HepG2 (cell line): ENCODE results near the gene PLXND1. TPM values are rescaled to one million over a fixed set of nuclear protein-coding genes. Genes with fewer than 3 reads are reported as not detected.
A peak's percentile ranks its signal among the peaks of the same experiment; 100 is the strongest.

Experiments
- BHLHE40 ChIP-seq: IDR thresholded peaks from 2 replicates; pipeline ENCODE4 v1.6.1; 2011; ENCODE audit warnings: low read length, improper control_type of control experiment
- JDP2 ChIP-seq: sonication (generic); formaldehyde crosslinking; IDR thresholded peaks from 2 replicates; pipeline ENCODE4 v1.8.1; 2022; ENCODE audit warnings: missing genetic modification reagents, borderline replicate concordance
- KLF13 ChIP-seq: sonication (generic); formaldehyde crosslinking; IDR thresholded peaks from 2 replicates; pipeline ENCODE4 v1.4.0; 2020; ENCODE audit warnings: mild to moderate bottlenecking, missing genetic modification reagents
- NFYB ChIP-seq: sonication (generic); formaldehyde crosslinking; IDR thresholded peaks from 2 replicates; pipeline ENCODE4 v1.4.0; 2020; ENCODE audit warnings: missing genetic modification reagents
- NR1H2 ChIP-seq: sonication (generic); formaldehyde crosslinking; IDR thresholded peaks from 2 replicates; pipeline ENCODE4 v1.8.1; 2022; ENCODE audit warnings: low read depth, missing genetic modification reagents, borderline replicate concordance
- SMAD3 ChIP-seq: sonication (generic); formaldehyde crosslinking; IDR thresholded peaks from 2 replicates; pipeline ENCODE4 v1.4.0; 2020; ENCODE audit warnings: missing genetic modification reagents
- WIZ ChIP-seq: sonication (generic); formaldehyde crosslinking; IDR thresholded peaks from 2 replicates; pipeline ENCODE4 v1.5.1; 2020; ENCODE audit warnings: mild to moderate bottlenecking, missing genetic modification reagents
- ZMYM2 ChIP-seq: sonication (generic); formaldehyde crosslinking; IDR thresholded peaks from 2 replicates; pipeline ENCODE4 v1.8.0; 2022; ENCODE audit warnings: mild to moderate bottlenecking, missing genetic modification reagents
- ZNF121 ChIP-seq: sonication (generic); formaldehyde crosslinking; IDR thresholded peaks from 2 replicates; pipeline ENCODE4 v1.5.0; 2020; ENCODE audit warnings: mild to moderate bottlenecking, missing genetic modification reagents
- ZNF549 ChIP-seq: sonication (generic); formaldehyde crosslinking; IDR thresholded peaks from 2 replicates; pipeline ENCODE4 v1.5.0; 2020; ENCODE audit warnings: missing genetic modification reagents
- ZNF644 ChIP-seq: IDR thresholded peaks from 2 replicates; pipeline ENCODE4 v1.6.1; 2016; ENCODE audit warnings: low read depth
- ZNF777 ChIP-seq: sonication (generic); formaldehyde crosslinking; IDR thresholded peaks from 2 replicates; pipeline ENCODE4 v1.4.0; 2020; ENCODE audit warnings: missing genetic modification reagents
- ZNF883 ChIP-seq: sonication (generic); formaldehyde crosslinking; IDR thresholded peaks from 2 replicates; pipeline ENCODE4 v1.5.1; 2020; ENCODE audit warnings: mild to moderate bottlenecking, missing genetic modification reagents; ENCODE audit errors: not compliant biosample characterization
- polyA plus RNA-seq, 8 experiments: library from polyadenylated mRNA; depleted of rRNA in 3 of 8; stranded (reverse) in 7 of 8; unstranded in 1 of 8; fragments of >200 nt; fragmentation: Illumina TruSeq in 4 of 8; extraction: Trizol in 4 of 8; gene quantifications; 2 replicates each; pipeline versions ENCODE4 v1.2.1 to v1.2.3, GENCODE V29; 2011 to 2016; ENCODE audit warnings: low read depth in 4 of 8, missing spikeins in 1 of 8, mixed read lengths in 1 of 8; ENCODE audit not compliant: insufficient read depth in 1 of 8
- total RNA-seq, 5 experiments: library from RNA; depleted of rRNA; stranded (reverse); fragments of >200 nt; fragmentation: Illumina TruSeq; extraction: Trizol; gene quantifications; 2 replicates each; pipeline ENCODE4 v1.2.3, GENCODE V29; 2016; ENCODE audit warnings: low read depth in 1 of 5
- TF ChIP-seq, protein P1 (sequence below): sonication (generic); formaldehyde crosslinking; IDR thresholded peaks from 2 replicates; pipeline ENCODE4 v1.4.0; 2020; ENCODE audit warnings: missing genetic modification reagents; ENCODE audit errors: not compliant biosample characterization
- TF ChIP-seq, protein P2 (sequence below): sonication (generic); formaldehyde crosslinking; conservative IDR thresholded peaks from 2 replicates; pipeline ENCODE4 v1.4.0; 2020; ENCODE audit warnings: missing genetic modification reagents
- TF ChIP-seq, protein P3 (sequence below): IDR thresholded peaks from 2 replicates; pipeline ENCODE4 v1.6.1; 2016
- TF ChIP-seq, protein P4 (sequence below): sonication (generic); formaldehyde crosslinking; IDR thresholded peaks from one replicate; pipeline ENCODE4 v1.5.1; 2020; ENCODE audit warnings: mild to moderate bottlenecking, missing genetic modification reagents; ENCODE audit errors: not compliant biosample characterization

Gene PLXND1
- total and polyA plus RNA-seq, 2 of the 13 experiments (the other 11 are each of a cell fraction or from before 2014, with no cell fraction given), result 15.9 to 42.0 TPM

DNA sequence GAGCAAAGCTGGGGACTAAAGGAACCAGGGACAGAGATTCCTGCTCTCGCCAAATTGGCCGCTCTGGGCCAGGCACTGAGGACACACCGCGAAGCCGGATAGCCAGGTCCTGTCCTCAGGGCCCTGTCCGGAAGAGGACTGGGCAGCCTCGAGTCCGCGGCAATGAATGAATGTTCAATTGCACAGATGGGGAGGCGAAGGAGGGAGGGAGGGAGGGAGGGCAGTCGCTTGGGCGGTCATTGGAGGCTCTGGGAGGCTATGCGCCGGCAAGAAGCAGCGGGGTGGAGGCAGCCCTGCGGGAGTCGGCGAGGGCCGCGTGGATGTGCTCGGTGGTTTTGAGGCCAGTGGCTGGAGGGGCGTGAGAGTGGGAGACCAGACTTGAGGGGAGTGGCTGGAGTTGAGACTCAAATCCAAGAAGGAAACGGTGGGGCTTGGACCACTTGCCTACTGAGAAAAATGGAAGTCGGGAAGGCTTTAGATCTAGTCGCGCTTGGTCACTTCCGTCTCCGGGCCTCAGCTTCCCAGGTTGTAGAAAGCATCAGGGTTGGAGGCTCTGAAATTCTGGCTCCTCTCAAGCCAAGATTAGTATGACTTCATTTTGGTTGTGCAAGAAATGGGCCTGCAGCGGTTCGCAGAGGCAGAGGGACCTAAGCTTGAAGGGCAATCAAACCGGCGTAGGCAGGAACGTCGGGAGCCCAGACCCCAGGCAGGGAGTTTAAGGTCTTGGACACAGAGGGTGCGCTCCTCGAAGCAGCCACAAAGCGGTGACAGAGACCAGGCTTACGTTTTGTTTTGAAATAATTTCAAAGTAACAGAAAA is 21.1 kb upstream of the PLXND1 start (continued):
- TF ChIP-seq BHLHE40, result no peak
- no peak for TF ChIP-seq NFYB (CRISPR knock-in tag)
- no peak for TF ChIP-seq ZMYM2
- peak; percentile 3; the same call in 1 of the 2 replicates for TF ChIP-seq KLF13 (CRISPR knock-in tag)
- TF ChIP-seq, protein P1, sequence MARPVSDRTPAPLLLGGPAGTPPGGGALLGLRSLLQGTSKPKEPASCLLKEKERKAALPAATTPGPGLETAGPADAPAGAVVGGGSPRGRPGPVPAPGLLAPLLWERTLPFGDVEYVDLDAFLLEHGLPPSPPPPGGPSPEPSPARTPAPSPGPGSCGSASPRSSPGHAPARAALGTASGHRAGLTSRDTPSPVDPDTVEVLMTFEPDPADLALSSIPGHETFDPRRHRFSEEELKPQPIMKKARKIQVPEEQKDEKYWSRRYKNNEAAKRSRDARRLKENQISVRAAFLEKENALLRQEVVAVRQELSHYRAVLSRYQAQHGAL (CRISPR knock-in tag), result no peak
- TF ChIP-seq, protein P2, sequence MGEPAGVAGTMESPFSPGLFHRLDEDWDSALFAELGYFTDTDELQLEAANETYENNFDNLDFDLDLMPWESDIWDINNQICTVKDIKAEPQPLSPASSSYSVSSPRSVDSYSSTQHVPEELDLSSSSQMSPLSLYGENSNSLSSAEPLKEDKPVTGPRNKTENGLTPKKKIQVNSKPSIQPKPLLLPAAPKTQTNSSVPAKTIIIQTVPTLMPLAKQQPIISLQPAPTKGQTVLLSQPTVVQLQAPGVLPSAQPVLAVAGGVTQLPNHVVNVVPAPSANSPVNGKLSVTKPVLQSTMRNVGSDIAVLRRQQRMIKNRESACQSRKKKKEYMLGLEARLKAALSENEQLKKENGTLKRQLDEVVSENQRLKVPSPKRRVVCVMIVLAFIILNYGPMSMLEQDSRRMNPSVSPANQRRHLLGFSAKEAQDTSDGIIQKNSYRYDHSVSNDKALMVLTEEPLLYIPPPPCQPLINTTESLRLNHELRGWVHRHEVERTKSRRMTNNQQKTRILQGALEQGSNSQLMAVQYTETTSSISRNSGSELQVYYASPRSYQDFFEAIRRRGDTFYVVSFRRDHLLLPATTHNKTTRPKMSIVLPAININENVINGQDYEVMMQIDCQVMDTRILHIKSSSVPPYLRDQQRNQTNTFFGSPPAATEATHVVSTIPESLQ (CRISPR knock-in tag), result no peak
- TF ChIP-seq SMAD3 (CRISPR knock-in tag), result no peak
- TF ChIP-seq, protein P3, sequence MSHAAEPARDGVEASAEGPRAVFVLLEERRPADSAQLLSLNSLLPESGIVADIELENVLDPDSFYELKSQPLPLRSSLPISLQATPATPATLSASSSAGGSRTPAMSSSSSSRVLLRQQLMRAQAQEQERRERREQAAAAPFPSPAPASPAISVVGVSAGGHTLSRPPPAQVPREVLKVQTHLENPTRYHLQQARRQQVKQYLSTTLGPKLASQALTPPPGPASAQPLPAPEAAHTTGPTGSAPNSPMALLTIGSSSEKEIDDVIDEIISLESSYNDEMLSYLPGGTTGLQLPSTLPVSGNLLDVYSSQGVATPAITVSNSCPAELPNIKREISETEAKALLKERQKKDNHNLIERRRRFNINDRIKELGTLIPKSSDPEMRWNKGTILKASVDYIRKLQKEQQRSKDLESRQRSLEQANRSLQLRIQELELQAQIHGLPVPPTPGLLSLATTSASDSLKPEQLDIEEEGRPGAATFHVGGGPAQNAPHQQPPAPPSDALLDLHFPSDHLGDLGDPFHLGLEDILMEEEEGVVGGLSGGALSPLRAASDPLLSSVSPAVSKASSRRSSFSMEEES, result no peak
- TF ChIP-seq, protein P4, sequence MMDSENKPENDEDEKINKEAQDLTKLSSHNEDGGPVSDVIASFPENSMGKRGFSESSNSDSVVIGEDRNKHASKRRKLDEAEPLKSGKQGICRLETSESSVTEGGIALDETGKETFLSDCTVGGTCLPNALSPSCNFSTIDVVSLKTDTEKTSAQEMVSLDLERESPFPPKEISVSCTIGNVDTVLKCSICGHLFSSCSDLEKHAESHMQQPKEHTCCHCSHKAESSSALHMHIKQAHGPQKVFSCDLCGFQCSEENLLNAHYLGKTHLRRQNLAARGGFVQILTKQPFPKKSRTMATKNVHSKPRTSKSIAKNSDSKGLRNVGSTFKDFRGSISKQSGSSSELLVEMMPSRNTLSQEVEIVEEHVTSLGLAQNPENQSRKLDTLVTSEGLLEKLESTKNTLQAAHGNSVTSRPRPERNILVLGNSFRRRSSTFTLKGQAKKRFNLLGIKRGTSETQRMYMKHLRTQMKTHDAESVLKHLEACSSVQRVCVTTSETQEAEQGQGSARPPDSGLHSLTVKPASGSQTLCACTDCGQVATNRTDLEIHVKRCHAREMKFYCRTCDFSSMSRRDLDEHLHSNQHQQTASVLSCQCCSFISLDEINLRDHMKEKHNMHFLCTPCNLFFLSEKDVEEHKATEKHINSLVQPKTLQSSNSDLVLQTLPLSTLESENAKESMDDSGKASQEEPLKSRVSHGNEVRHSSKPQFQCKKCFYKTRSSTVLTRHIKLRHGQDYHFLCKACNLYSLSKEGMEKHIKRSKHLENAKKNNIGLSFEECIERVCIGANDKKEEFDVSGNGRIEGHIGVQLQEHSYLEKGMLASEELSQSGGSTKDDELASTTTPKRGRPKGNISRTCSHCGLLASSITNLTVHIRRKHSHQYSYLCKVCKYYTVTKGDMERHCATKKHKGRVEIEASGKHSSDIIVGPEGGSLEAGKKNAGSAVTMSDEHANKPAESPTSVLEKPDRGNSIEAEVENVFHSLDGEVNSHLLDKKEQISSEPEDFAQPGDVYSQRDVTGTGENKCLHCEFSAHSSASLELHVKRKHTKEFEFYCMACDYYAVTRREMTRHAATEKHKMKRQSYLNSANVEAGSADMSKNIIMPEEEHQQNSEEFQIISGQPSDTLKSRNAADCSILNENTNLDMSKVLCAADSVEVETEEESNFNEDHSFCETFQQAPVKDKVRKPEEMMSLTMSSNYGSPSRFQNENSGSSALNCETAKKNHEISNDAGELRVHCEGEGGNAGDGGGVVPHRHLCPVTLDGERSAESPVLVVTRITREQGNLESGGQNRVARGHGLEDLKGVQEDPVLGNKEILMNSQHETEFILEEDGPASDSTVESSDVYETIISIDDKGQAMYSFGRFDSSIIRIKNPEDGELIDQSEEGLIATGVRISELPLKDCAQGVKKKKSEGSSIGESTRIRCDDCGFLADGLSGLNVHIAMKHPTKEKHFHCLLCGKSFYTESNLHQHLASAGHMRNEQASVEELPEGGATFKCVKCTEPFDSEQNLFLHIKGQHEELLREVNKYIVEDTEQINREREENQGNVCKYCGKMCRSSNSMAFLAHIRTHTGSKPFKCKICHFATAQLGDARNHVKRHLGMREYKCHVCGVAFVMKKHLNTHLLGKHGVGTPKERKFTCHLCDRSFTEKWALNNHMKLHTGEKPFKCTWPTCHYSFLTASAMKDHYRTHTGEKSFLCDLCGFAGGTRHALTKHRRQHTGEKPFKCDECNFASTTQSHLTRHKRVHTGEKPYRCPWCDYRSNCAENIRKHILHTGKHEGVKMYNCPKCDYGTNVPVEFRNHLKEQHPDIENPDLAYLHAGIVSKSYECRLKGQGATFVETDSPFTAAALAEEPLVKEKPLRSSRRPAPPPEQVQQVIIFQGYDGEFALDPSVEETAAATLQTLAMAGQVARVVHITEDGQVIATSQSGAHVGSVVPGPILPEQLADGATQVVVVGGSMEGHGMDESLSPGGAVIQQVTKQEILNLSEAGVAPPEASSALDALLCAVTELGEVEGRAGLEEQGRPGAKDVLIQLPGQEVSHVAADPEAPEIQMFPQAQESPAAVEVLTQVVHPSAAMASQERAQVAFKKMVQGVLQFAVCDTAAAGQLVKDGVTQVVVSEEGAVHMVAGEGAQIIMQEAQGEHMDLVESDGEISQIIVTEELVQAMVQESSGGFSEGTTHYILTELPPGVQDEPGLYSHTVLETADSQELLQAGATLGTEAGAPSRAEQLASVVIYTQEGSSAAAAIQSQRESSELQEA (CRISPR knock-in tag), result no peak
- no peak for TF ChIP-seq ZNF883 (CRISPR knock-in tag)
- TF ChIP-seq ZNF549 (CRISPR knock-in tag), result no peak
- TF ChIP-seq NR1H2 (CRISPR knock-in tag), result no peak
- TF ChIP-seq ZNF644 (CRISPR knock-in tag), result no peak
- TF ChIP-seq JDP2 (CRISPR knock-in tag), result no peak
- TF ChIP-seq WIZ (CRISPR knock-in tag), result peak; percentile 61; the same call in 1 of the 2 replicates
- TF ChIP-seq ZNF121 (CRISPR knock-in tag), result no peak
- no peak; the same call in 1 of the 2 replicates for TF ChIP-seq ZNF777
